Transverse colon (tissue), 4 donors: ENCODE data around the gene THBD.

ENCODE experiments used
- CTCF ChIP-seq, 5 experiments: fragments of 200-600 bp in 3 of 5; fragments of 450-650 bp in 2 of 5; sonication (generic) in 3 of 5; IDR thresholded peaks; 1 replicate in 2 of 5; 2 replicates in 3 of 5; pipeline ENCODE4 v1.5.1; 2016 to 2017; ENCODE audit warnings: antibody characterized with exemption in 5 of 5, inconsistent platforms in 3 of 5, mild to moderate bottlenecking in 2 of 5, moderate library complexity in 1 of 5
- POLR2AphosphoS5 ChIP-seq, 3 donors: sonication (generic); formaldehyde crosslinking; IDR thresholded peaks; one replicate each; pipeline ENCODE4 v1.6.1; 2016; ENCODE audit warnings: antibody characterized with exemption in 3 of 3

GRCh38 chr20:23079926-23080325 lies 30.5 kb upstream of the THBD start:
- no peak for TF ChIP-seq CTCF (IDR thresholded peaks at IDR 0.05)
- TF ChIP-seq POLR2AphosphoS5 (IDR thresholded peaks at IDR 0.05), result no peak
